GM18951 (cell line): ENCODE results near the gene DRGX.

Experiments used
- POLR2A ChIP-seq: IDR thresholded peaks from 4 replicates; pipeline ENCODE4 v1.6.1; 2011; ENCODE audit warnings: mild to moderate bottlenecking; ENCODE audit not compliant: insufficient read length, insufficient read depth; ENCODE audit errors: extremely low read depth
- in situ Hi-C: fragments of 300-500 bp; cut with MboI; formaldehyde crosslinking; loops from one replicate; pipeline ENCODE4 v1.12.0; 2022; ENCODE audit warnings: low sequenced_read_pairs, mixed read lengths, inconsistent platforms; ENCODE audit not compliant: unreplicated experiment

The DRGX gene

DNA sequence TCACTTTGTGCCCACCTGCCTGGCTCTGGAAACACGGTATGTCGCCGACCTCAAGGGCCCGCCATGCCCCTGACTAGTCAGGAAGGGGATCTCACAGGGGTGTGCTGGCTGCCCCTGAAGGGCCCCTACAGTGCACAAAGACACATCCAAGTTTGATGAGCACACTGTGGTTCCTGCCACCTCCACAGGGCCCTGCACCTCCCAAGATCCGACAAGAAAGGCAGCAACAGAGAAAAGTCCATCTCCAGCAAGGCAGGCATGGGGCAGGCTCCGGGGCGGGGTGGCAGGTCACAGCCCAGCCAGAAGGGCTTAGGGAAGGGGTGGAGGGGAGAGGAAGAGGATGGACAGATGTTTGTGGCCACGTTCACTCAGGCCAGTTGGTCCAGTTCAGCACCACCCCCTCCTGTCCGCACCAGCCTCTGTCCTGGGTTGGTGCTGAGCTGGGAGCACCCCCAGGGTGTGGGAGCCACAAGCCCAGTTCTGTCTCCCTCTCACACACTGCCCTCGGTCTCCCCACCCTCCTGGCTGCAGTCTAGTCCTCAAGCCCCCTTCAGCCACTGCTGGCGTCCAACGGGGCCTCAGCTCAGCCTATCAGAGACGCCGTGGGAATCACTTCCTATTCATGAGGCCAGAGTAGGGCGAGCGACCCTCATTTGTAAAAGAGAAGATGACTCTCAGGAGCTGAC is 11.5 kb downstream of the DRGX start:
- in situ Hi-C loops, result no loop called here
- no peak for TF ChIP-seq POLR2A

- in situ Hi-C loops, result no loop called here
- no peak for TF ChIP-seq POLR2A
Observed at GRCh38 chr10:49383853-49384252, 12.0 kb downstream of the DRGX start.

- in situ Hi-C loops, result no loop called here
- no peak for TF ChIP-seq POLR2A
Observed at GRCh38 chr10:49382826-49383225, 13.1 kb downstream of the DRGX start.

GRCh38 chr10:49382226-49382625 is 13.7 kb downstream of the DRGX start:
- in situ Hi-C loops, result no loop called here

DNA sequence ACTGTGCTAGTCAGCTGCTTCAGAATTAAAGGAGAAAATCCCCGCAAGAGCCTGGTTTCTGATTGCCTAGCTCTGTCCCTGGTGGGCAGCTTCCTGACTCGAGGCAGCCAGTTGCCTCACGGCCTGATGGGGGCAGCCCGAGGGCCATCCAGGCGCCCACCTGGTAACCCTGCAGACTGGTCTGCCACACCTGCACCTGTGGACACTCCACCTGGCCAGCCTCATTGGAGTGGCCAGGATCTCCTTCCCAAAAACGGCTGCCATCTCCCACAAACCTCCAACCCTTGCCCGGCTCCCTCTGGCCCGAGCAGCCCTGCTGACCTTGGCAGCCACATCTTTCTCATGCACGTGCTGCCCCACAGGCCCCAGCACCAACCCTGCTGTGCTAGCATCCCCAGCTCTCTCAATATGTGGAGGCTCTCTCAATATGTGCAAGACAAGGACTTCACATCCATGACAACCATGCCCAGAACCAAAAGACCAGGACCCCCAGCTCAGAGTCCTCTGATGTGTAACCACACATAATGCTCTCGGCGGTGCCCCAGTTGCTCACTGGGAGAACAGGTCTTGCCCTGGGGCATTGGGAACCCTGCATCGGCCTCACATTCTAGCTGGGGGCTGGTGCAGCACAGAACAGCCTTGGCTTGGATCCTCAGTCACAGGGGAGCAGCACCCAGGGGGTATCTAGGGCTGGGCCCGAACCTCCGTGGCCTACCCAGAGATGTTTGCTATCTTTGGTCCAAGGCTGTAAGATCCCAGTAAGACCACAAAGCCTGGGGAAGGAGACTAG is 14.6 kb downstream of the DRGX start:
- TF ChIP-seq POLR2A, result no peak
- in situ Hi-C loops, result no loop called here

More at GRCh38 chr10:49382226-49382625, 13.7 kb downstream of the DRGX start:
- TF ChIP-seq POLR2A, result no peak

DNA sequence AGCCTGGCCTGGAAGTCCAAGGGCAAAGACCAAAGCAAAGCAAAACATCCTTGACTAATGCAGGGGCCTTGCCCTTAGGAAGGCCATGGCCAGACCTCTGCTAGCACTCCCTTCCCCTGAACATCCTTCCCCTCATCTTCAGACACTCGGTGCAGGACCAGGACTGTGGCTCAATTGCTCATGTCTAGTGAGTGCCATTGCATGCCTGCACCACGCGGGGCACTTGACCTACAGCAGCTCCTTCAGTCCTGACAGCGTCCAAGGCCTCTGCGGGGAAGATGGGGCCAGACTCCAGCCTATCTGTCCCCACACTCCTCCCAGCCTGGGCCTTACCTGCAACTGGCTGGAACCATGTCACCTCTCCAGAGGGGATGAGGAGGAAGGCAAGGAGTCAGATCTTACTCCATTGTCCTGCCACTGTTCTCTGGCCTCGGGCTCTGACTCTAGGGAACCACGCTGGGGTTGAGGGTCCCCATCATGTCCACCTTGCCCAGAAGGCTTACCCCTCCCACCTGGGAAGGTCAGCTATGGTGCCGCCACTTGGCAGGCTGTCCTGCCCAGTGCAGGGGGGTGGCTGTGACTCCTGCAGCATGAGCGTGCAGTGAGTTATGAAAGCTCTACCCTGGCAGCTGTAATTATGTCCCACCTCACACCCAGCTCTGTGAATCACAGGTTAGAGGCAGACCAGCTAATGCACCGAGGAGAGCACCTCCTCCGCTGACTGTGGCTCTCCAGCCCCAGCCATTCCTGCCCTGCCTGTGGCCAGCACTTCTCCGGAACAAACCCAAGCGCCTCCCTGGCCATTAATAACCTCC is 16.1 kb downstream of the DRGX start:
- no peak for TF ChIP-seq POLR2A
- in situ Hi-C loops, result no loop called here

DNA sequence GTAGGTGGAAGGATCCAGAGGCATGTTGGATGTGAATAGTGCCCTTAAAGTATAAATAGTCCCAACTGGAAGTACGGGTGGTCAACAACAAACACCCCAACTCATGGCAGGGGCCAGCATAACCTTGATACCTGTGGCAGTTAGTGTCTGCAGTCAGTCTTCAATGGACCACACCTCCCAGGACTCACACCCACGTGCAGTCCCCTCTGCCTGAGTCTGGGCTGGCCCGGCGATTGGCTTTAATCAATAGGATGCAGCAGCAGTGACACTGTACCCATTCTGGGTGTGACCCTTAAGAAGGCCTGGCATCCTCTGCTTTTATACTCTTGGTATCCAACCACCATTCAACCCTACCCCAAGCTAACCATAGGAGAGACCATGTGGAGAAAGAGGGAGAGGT is 18.6 kb downstream of the DRGX start:
- TF ChIP-seq POLR2A, result no peak
- in situ Hi-C loops, result no loop called here

GRCh38 chr10:49375611-49376010 is 20.3 kb downstream of the DRGX start:
- TF ChIP-seq POLR2A, result no peak
- in situ Hi-C loops, result no loop called here

- no peak for TF ChIP-seq POLR2A
- in situ Hi-C loops, result no loop called here
Observed at GRCh38 chr10:49374740-49375139, 21.1 kb downstream of the DRGX start.

GRCh38 chr10:49373361-49373760 is 22.5 kb downstream of the DRGX start:
- in situ Hi-C loops, result no loop called here
- TF ChIP-seq POLR2A, result no peak

DNA sequence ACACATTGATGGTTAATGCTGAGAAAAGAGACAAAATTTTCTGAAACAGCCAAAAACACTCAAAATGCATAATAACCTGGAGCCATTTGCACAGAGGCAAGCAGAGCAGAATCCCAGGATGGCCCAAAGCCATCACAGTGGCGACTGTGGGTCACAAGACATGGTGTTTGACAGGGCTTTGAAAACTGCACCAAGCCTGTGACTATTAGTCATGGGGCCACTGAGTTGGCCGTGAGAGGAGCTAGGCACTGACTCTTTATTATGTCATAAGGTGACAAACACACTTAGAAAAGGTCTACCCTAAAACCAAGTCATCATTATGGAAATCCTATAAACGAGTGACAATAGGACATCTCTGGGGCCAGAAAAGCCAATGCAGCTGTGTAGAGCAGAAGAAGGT is 23.9 kb downstream of the DRGX start:
- TF ChIP-seq POLR2A, result no peak
- in situ Hi-C loops, result no loop called here

DNA sequence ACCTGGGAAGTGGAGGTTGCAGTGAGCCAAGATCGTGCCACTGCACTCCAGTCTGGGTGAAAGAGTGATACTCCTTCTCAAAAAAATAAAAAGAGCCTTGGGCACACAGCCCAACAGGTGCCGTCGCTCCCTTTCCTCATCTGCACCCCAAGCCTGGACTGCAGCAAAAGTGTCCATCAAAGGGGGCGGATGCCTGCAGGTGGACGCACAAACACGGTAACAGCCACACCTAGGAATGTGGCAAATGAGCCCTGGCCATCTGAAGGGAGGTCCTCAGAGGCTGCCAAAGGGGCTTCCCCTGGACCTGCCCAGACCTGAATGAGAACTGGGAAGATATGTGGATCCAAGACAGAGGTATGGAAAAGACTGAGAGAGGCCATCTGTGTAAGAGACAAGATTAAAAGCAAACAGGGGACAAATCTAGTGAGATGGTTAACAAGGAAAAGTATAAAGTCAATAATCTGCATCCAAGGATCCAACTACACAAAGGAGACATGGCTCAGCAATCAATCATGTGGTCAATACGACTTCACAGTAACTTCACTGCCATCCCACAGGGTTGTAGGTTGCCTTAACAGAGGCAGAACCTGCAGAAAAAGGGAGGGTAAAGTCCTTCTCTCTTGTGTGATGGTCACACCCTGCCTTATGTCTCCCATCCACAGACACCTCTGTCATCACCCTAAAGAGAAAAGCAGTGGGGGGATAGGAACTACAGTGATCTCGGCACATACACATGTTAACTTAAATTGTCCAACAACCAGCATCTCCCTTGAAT is 25.4 kb downstream of the DRGX start:
- in situ Hi-C loops, result no loop called here
- TF ChIP-seq POLR2A, result no peak
